ENCODE measurements around the gene RTL1.

Gene RTL1

GRCh38 chr14:100873096-100873482 lies 30.4 kb downstream of the RTL1 start:
- Histone ChIP-seq H2BK5ac (ENCODE audit: low read length) (no peak overlapping the region), H3K27ac (ENCODE audit: low read depth, low read length) (no peak overlapping the region)

GRCh38 chr14:100872259-100873095 lies 31.0 kb downstream of the RTL1 start:
- Histone ChIP-seq H3K79me2 (ENCODE audit: control insufficient read depth, insufficient read depth, low read length) (no peaks in the 10 kb centered on the region), H4K5ac (ENCODE audit: low read length) (no peak overlapping the region), H3K9ac (ENCODE audit: low read length) (no peak overlapping the region), H3K4me1 (ENCODE audit: control insufficient read depth, low read depth, low read length) (no peaks in the 10 kb centered on the region), H3K79me1 (ENCODE audit: low read length) (no peaks in the 10 kb centered on the region), H3K23ac (ENCODE audit: low read length) (no peak overlapping the region), H3K4me3 (ENCODE audit: low read length) (no peak overlapping the region), H4K8ac (ENCODE audit: low read depth, low read length) (no peak overlapping the region), H3K4me2 (ENCODE audit: low read length) (no peak overlapping the region), H3K4ac (ENCODE audit: low read depth, low read length) (no peak overlapping the region), H3K27ac (ENCODE audit: low read depth, low read length) (no peak overlapping the region), H3K36me3 (ENCODE audit: control insufficient read depth, insufficient read depth, low read length) (no peaks in the 10 kb centered on the region), H2BK120ac (ENCODE audit: low read depth, low read length) (no peak overlapping the region), H2BK5ac (ENCODE audit: low read length) (no peak overlapping the region), H3K56ac (ENCODE audit: low read length) (no peak overlapping the region), H3K18ac (ENCODE audit: low read length) (no peak overlapping the region), H3K27me3 (ENCODE audit: insufficient read depth, low read length, poor library complexity) (no peaks in the 10 kb centered on the region), H2BK15ac (replicated peaks; ENCODE audit: low read depth) (no peak overlapping the region), H2AK5ac (ENCODE audit: low read length) (no peak overlapping the region)
- no CpG with 5 or more reads among the region's 15 CpGs for WGBS (ENCODE audit: extremely low coverage, insufficient coverage, low lambda C conversion rate)
- no peak for DNase-seq

More at GRCh38 chr14:100873096-100873482, 30.4 kb downstream of the RTL1 start:
- H3K23ac ChIP-seq (ENCODE audit: low read length), result no peak overlapping the region
- no peak overlapping the region for H4K8ac ChIP-seq (ENCODE audit: low read depth, low read length)
- H3K79me2 ChIP-seq (ENCODE audit: control insufficient read depth, insufficient read depth, low read length), result no peaks in the 10 kb centered on the region
- H3K4me3 ChIP-seq (ENCODE audit: low read length), result no peak overlapping the region
- no peak overlapping the region for H3K9ac ChIP-seq (ENCODE audit: low read length)
- no peak overlapping the region for H3K4ac ChIP-seq (ENCODE audit: low read depth, low read length)
- H2BK15ac ChIP-seq (replicated peaks; ENCODE audit: low read depth), result no peak overlapping the region
- H3K4me2 ChIP-seq (ENCODE audit: low read length), result no peak overlapping the region
- H3K36me3 ChIP-seq (ENCODE audit: control insufficient read depth, insufficient read depth, low read length), result no peaks in the 10 kb centered on the region
- H2BK120ac ChIP-seq (ENCODE audit: low read depth, low read length), result no peak overlapping the region
- H2AK5ac ChIP-seq (ENCODE audit: low read length), result no peak overlapping the region
- no CpG with 5 or more reads among the region's 3 CpGs for WGBS (ENCODE audit: extremely low coverage, insufficient coverage, low lambda C conversion rate)
- no peaks in the 10 kb centered on the region for H3K79me1 ChIP-seq (ENCODE audit: low read length)
- no peaks in the 10 kb centered on the region for H3K4me1 ChIP-seq (ENCODE audit: control insufficient read depth, low read depth, low read length)
- no peak overlapping the region for H4K5ac ChIP-seq (ENCODE audit: low read length)
- no peak overlapping the region for H3K18ac ChIP-seq (ENCODE audit: low read length)
- H3K56ac ChIP-seq (ENCODE audit: low read length), result no peak overlapping the region
- no peak for DNase-seq
- H3K27me3 ChIP-seq (ENCODE audit: insufficient read depth, low read length, poor library complexity), result no peaks in the 10 kb centered on the region

GRCh38 chr14:100871234-100872186 lies 32.0 kb downstream of the RTL1 start:
- no peaks in the 10 kb centered on the region for H3K79me1 ChIP-seq (ENCODE audit: low read length)
- H3K4me1 ChIP-seq (ENCODE audit: control insufficient read depth, low read depth, low read length), result no peaks in the 10 kb centered on the region
- no peak overlapping the region for H3K23ac ChIP-seq (ENCODE audit: low read length)
- H3K9ac ChIP-seq (ENCODE audit: low read length), result no peak overlapping the region
- no CpG with 5 or more reads among the region's 16 CpGs for WGBS (ENCODE audit: extremely low coverage, insufficient coverage, low lambda C conversion rate)
- no peak overlapping the region for H4K5ac ChIP-seq (ENCODE audit: low read length)
- H3K56ac ChIP-seq (ENCODE audit: low read length), result no peak overlapping the region
- H3K27ac ChIP-seq (ENCODE audit: low read depth, low read length), result no peak overlapping the region
- H4K8ac ChIP-seq (ENCODE audit: low read depth, low read length), result no peak overlapping the region
- H3K4ac ChIP-seq (ENCODE audit: low read depth, low read length), result no peak overlapping the region
- no peaks in the 10 kb centered on the region for H3K27me3 ChIP-seq (ENCODE audit: insufficient read depth, low read length, poor library complexity)
- DNase-seq, result peak; percentile 19
- no peak overlapping the region for H3K4me3 ChIP-seq (ENCODE audit: low read length)
- no peak overlapping the region for H2AK5ac ChIP-seq (ENCODE audit: low read length)
- H3K79me2 ChIP-seq (ENCODE audit: control insufficient read depth, insufficient read depth, low read length), result no peaks in the 10 kb centered on the region
- H2BK120ac ChIP-seq (ENCODE audit: low read depth, low read length), result no peak overlapping the region
- H3K4me2 ChIP-seq (ENCODE audit: low read length), result no peak overlapping the region
- no peak overlapping the region for H3K18ac ChIP-seq (ENCODE audit: low read length)
- H2BK15ac ChIP-seq (replicated peaks; ENCODE audit: low read depth), result no peak overlapping the region
- H3K36me3 ChIP-seq (ENCODE audit: control insufficient read depth, insufficient read depth, low read length), result no peaks in the 10 kb centered on the region
- H2BK5ac ChIP-seq (ENCODE audit: low read length), result no peak overlapping the region

DNA sequence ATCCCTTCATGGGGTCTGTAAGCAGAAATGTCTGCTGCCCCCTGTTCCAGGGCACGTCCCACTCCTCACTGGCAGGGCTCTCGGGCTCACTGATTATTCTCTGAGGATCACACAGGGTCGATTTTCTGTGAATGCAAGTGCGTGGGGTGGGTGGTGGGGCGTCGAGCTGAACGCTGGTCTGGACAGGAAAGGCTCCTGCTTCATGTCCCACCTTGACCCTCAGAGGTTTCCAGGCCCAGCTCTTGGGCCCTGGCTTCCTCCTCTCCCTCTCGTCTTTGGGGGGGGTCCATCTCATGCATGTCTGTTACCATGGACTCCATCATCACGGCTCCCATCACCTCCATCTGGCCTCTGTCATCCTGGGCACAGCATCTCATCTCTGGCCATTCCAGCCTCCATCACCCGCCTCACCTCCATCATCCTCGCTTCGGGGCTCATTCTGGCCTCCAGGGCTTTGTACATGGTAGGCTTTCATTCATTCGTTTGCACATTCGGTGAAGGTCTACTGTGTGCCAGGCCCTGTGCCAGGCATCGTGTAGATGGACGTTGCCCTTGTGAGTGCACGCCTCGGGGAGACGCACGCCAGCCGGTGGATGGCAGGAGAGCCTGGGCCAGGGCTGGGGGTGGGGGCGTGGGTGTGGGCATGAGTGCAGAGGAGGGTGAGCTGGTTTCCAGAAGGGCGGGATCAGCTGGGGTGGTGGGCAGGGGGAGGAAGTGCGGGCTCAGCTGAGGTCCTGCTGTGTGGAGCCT lies 34.7 kb downstream of the RTL1 start:
- Histone ChIP-seq H3K27ac (ENCODE audit: low read depth, low read length) (no peak overlapping the region), H2AK5ac (ENCODE audit: low read length) (no peak overlapping the region), H2BK120ac (ENCODE audit: low read depth, low read length) (no peak overlapping the region), H3K79me1 (ENCODE audit: low read length) (no peaks in the 10 kb centered on the region), H4K8ac (ENCODE audit: low read depth, low read length) (no peak overlapping the region), H3K4me3 (ENCODE audit: low read length) (no peak overlapping the region), H3K27me3 (ENCODE audit: insufficient read depth, low read length, poor library complexity) (no peaks in the 10 kb centered on the region), H3K4ac (ENCODE audit: low read depth, low read length) (no peak overlapping the region), H3K4me1 (ENCODE audit: control insufficient read depth, low read depth, low read length) (no peaks in the 10 kb centered on the region), H3K36me3 (ENCODE audit: control insufficient read depth, insufficient read depth, low read length) (no peaks in the 10 kb centered on the region), H2BK15ac (replicated peaks; ENCODE audit: low read depth) (no peak overlapping the region), H3K18ac (ENCODE audit: low read length) (no peak overlapping the region), H4K5ac (ENCODE audit: low read length) (no peak overlapping the region), H3K23ac (ENCODE audit: low read length) (no peak overlapping the region), H3K79me2 (ENCODE audit: control insufficient read depth, insufficient read depth, low read length) (no peaks in the 10 kb centered on the region), H3K9ac (ENCODE audit: low read length) (no peak overlapping the region), H2BK5ac (ENCODE audit: low read length) (no peak overlapping the region), H3K56ac (ENCODE audit: low read length) (no peak overlapping the region), H3K4me2 (ENCODE audit: low read length) (no peak overlapping the region)
- no CpG with 5 or more reads among the region's 24 CpGs for WGBS (ENCODE audit: extremely low coverage, insufficient coverage, low lambda C conversion rate)
- no peak for DNase-seq

GRCh38 chr14:100867631-100868315 lies 35.7 kb downstream of the RTL1 start:
- Histone ChIP-seq H3K4me2 (ENCODE audit: low read length) (no peak overlapping the region), H2BK120ac (ENCODE audit: low read depth, low read length) (no peak overlapping the region), H2BK5ac (ENCODE audit: low read length) (no peak overlapping the region), H3K4me3 (ENCODE audit: low read length) (no peak overlapping the region), H3K27me3 (ENCODE audit: insufficient read depth, low read length, poor library complexity) (no peaks in the 10 kb centered on the region), H4K5ac (ENCODE audit: low read length) (no peak overlapping the region), H2AK5ac (ENCODE audit: low read length) (no peak overlapping the region), H3K9ac (ENCODE audit: low read length) (no peak overlapping the region), H3K4ac (ENCODE audit: low read depth, low read length) (no peak overlapping the region), H4K8ac (ENCODE audit: low read depth, low read length) (no peak overlapping the region), H2BK15ac (replicated peaks; ENCODE audit: low read depth) (no peak overlapping the region), H3K23ac (ENCODE audit: low read length) (no peak overlapping the region), H3K79me1 (ENCODE audit: low read length) (no peaks in the 10 kb centered on the region), H3K4me1 (ENCODE audit: control insufficient read depth, low read depth, low read length) (no peaks in the 10 kb centered on the region), H3K36me3 (ENCODE audit: control insufficient read depth, insufficient read depth, low read length) (no peaks in the 10 kb centered on the region), H3K79me2 (ENCODE audit: control insufficient read depth, insufficient read depth, low read length) (no peaks in the 10 kb centered on the region), H3K18ac (ENCODE audit: low read length) (no peak overlapping the region), H3K27ac (ENCODE audit: low read depth, low read length) (no peak overlapping the region), H3K56ac (ENCODE audit: low read length) (no peak overlapping the region)
- no CpG with 5 or more reads among the region's 13 CpGs for WGBS (ENCODE audit: extremely low coverage, insufficient coverage, low lambda C conversion rate)
- DNase-seq, result no peak
